ENCODE measurements around the gene MYEOV. TPM values are rescaled to one million over a fixed set of nuclear protein-coding genes. Genes with fewer than 3 reads are reported as not detected.

The MYEOV gene
- total RNA-seq, 2 experiments from 2014 or later = not detected

DNA sequence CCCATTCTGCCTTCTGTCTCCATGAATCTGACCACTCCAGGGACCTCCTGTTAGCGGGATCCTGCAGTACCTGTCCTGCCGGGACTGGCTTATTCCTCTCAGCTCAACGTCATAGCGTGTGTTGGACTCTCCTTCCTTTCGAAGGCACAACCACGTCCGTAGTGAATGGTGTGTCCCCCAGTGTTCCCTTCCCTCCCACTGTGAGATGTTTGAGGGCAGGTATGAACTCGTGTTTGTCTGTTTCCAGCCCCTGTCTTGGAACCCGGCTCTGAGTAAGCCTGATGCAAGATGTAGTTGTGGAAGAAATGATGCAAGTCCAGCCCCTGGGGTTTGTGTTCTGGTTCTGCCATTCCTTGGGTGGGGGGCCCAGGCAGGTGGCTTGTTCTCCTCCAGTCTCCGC is 10.5 kb upstream of the MYEOV start:
- POLR2A ChIA-PET = no interaction called here
- no peaks in the 10 kb centered on the region for H3K4me1 Mint-ChIP-seq (ENCODE audit: low read depth)
- DNase-seq = no peak
- H3K27ac Mint-ChIP-seq = no peak overlapping the region
- no peaks in the 10 kb centered on the region for H3K9me3 Mint-ChIP-seq (ENCODE audit: insufficient read depth)
- no peak overlapping the region for H3K4me3 Mint-ChIP-seq
- no peaks in the 10 kb centered on the region for H3K36me3 Mint-ChIP-seq (ENCODE audit: low read depth)
- no peaks in the 10 kb centered on the region for H3K27me3 Mint-ChIP-seq (ENCODE audit: low read depth)
- no peak for ATAC-seq
- CTCF ChIA-PET = no interaction called here

- Mint-ChIP-seq H3K27ac (no peak overlapping the region), H3K4me3 (no peak overlapping the region), H3K27me3 (ENCODE audit: low read depth) (no peaks in the 10 kb centered on the region), H3K9me3 (ENCODE audit: insufficient read depth) (no peaks in the 10 kb centered on the region), H3K36me3 (ENCODE audit: low read depth) (no peaks in the 10 kb centered on the region), H3K4me1 (ENCODE audit: low read depth) (no peaks in the 10 kb centered on the region)
- ChIA-PET POLR2A (no interaction called here), CTCF (no interaction called here)
- DNase-seq (no peak), ATAC-seq (no peak)
Measured at GRCh38 chr11:69284081-69284511, 9.9 kb upstream of the MYEOV start.

GRCh38 chr11:69285091-69285490 is 8.9 kb upstream of the MYEOV start:
- CTCF ChIA-PET = no interaction called here

DNA sequence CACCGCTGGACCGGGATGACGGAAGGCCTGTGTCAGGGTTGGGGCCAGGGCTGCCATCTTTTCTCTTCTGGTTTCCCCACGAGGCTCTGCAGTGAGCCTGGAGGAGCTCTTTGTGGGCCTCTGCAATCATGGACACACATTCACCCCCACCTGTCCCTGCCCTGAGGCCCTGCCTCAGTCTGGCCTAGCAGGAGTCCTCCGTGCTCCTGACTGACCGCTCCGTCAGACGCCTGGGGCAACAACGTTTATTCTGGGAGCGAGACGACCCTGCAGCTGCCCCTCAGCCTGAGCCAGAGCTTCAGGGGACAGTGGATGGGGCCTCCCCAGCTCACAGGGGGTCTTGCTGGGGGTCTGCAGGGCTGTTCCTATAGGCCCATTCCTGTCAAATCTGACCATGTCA is 8.2 kb upstream of the MYEOV start:
- DNase-seq = no peak
- Mint-ChIP-seq H3K27ac (no peak overlapping the region), H3K9me3 (ENCODE audit: insufficient read depth) (no peaks in the 10 kb centered on the region), H3K36me3 (ENCODE audit: low read depth) (no peaks in the 10 kb centered on the region), H3K27me3 (ENCODE audit: low read depth) (no peaks in the 10 kb centered on the region), H3K4me1 (ENCODE audit: low read depth) (no peaks in the 10 kb centered on the region), H3K4me3 (no peak overlapping the region)
- CTCF ChIA-PET = no interaction called here
- POLR2A ChIA-PET = no interaction called here
- ATAC-seq = no peak

More at GRCh38 chr11:69285091-69285490, 8.9 kb upstream of the MYEOV start:
- H3K36me3 Mint-ChIP-seq (ENCODE audit: low read depth) = no peaks in the 10 kb centered on the region
- no peak for ATAC-seq
- H3K4me1 Mint-ChIP-seq (ENCODE audit: low read depth) = no peaks in the 10 kb centered on the region
- H3K9me3 Mint-ChIP-seq (ENCODE audit: insufficient read depth) = no peaks in the 10 kb centered on the region
- H3K4me3 Mint-ChIP-seq = no peak overlapping the region
- no peak overlapping the region for H3K27ac Mint-ChIP-seq
- no peak for DNase-seq
- H3K27me3 Mint-ChIP-seq (ENCODE audit: low read depth) = no peaks in the 10 kb centered on the region
- POLR2A ChIA-PET = no interaction called here

DNA sequence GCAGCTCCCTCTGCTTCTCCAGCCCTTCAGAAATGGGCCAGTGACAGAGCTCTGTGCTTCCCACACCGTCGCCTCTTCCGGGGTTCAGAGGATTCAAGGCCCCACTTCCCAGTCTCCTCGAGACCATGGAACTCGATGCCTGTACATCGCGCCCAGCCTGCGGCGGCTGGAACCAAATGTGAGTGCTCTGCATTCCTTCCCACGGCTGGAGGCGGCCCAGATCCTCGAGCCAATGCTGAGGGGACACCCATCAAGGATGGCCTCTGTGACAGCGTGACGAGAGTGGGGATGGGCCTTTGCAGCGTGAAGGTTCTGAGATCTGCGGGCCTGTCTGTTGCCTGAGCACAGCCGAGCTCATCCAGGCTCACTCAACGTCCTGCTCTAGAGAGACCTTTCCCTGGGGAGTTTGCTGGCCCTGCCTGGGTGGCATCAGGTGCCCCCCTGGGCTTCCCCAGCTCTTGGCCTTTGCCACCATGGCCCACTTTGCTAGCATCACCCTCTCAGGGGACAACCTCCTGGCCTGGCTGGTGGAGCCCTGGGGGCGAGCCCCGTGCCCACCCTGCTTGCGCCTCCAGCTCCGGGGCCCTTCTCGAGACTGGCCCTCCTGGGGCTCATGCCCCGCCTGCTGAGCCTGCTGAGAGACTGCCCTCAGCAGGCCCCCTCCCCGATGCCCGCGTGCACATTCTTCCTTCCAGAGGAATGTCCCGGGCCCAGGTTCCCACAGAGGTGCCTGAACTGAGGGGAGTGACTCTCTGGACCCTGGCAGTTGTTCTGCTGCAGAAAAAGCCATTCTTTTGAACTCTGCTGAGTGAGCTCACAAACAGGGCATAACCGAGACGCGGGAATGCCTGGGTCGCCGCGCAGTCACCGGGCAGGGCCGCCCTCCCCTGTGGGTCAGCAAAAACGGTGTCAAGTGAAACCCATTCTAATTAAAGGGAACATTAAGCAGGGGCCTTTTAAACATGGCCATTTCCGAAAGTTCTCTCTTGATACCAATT is 7.3 kb upstream of the MYEOV start:
- ATAC-seq = no peak
- Mint-ChIP-seq H3K4me1 (ENCODE audit: low read depth) (no peaks in the 10 kb centered on the region), H3K27ac (no peak overlapping the region), H3K4me3 (no peak overlapping the region), H3K27me3 (ENCODE audit: low read depth) (no peaks in the 10 kb centered on the region), H3K9me3 (ENCODE audit: insufficient read depth) (no peaks in the 10 kb centered on the region), H3K36me3 (ENCODE audit: low read depth) (no peaks in the 10 kb centered on the region)
- ChIA-PET POLR2A (no interaction called here), CTCF (no interaction called here)
- no peak for DNase-seq

- ChIA-PET CTCF (no interaction called here), POLR2A (no interaction called here)
- Mint-ChIP-seq H3K27ac (no peak overlapping the region), H3K36me3 (ENCODE audit: low read depth) (no peaks in the 10 kb centered on the region), H3K27me3 (ENCODE audit: low read depth) (no peaks in the 10 kb centered on the region), H3K4me3 (no peak overlapping the region), H3K4me1 (ENCODE audit: low read depth) (peaks cover 1% of the 10 kb centered on the region), H3K9me3 (ENCODE audit: insufficient read depth) (no peaks in the 10 kb centered on the region)
- ATAC-seq (no peak), DNase-seq (no peak)
Measured at GRCh38 chr11:69287968-69288882, 5.7 kb upstream of the MYEOV start.

GRCh38 chr11:69288883-69289242 is 5.1 kb upstream of the MYEOV start:
- Mint-ChIP-seq H3K4me3 (no peak overlapping the region), H3K27ac (no peak overlapping the region), H3K27me3 (ENCODE audit: low read depth) (no peaks in the 10 kb centered on the region), H3K4me1 (ENCODE audit: low read depth) (peaks cover 6% of the 10 kb centered on the region), H3K36me3 (ENCODE audit: low read depth) (no peaks in the 10 kb centered on the region), H3K9me3 (ENCODE audit: insufficient read depth) (no peaks in the 10 kb centered on the region)
- DNase-seq (no peak), ATAC-seq (no peak)
- ChIA-PET POLR2A (no interaction called here), CTCF (interaction anchor here (0.7 kb wide), 1 partner anchor 483 kb away, joined by 3 read pairs; no protein-coding TSS in a partner anchor)

GRCh38 chr11:69290806-69291205 is 3.1 kb upstream of the MYEOV start:
- ChIA-PET POLR2A (no interaction called here), CTCF (no interaction called here)
- no peaks in the 10 kb centered on the region for H3K9me3 Mint-ChIP-seq (ENCODE audit: insufficient read depth)
- H3K4me1 Mint-ChIP-seq (ENCODE audit: low read depth) = peaks cover 19% of the 10 kb centered on the region
- ATAC-seq = no peak
- H3K4me3 Mint-ChIP-seq = no peak overlapping the region
- H3K27me3 Mint-ChIP-seq (ENCODE audit: low read depth) = no peaks in the 10 kb centered on the region
- DNase-seq = no peak
- H3K27ac Mint-ChIP-seq = no peak overlapping the region
- H3K36me3 Mint-ChIP-seq (ENCODE audit: low read depth) = no peaks in the 10 kb centered on the region

- peaks cover 27% of the 10 kb centered on the region for H3K4me1 Mint-ChIP-seq (ENCODE audit: low read depth)
- no peak overlapping the region for H3K4me3 Mint-ChIP-seq
- H3K9me3 Mint-ChIP-seq (ENCODE audit: insufficient read depth) = no peaks in the 10 kb centered on the region
- POLR2A ChIA-PET = no interaction called here
- no peaks in the 10 kb centered on the region for H3K36me3 Mint-ChIP-seq (ENCODE audit: low read depth)
- ATAC-seq (no peak), DNase-seq (no peak)
- H3K27me3 Mint-ChIP-seq (ENCODE audit: low read depth) = no peaks in the 10 kb centered on the region
- H3K27ac Mint-ChIP-seq = no peak overlapping the region
- CTCF ChIA-PET = interaction anchor here (1.5 kb wide), 1 partner anchor 352 kb away, joined by 14 read pairs; no protein-coding TSS in a partner anchor
Measured at GRCh38 chr11:69291459-69292110, 2.4 kb upstream of the MYEOV start.

DNA sequence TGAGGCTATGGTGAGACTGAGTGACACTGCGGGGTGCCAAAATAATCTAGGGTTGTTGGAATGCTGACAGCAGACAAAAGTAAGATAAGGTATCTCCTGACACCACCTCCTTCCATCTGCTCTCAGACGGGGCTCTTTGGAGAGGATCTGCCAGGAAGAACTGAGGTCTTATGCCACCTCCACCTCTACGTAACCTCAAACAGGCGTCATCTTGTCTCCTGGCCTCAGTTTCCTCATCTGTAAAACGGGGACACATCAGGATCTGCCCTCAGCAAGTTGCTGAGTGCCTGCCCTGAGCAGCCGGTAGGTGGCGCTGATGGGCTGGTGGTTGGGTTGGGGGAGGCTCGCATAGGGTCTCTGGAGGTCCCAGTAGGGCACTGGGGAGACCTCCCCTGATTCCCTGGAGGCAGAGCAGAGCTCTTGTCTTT is 1.7 kb upstream of the MYEOV start:
- no peak overlapping the region for H3K27ac Mint-ChIP-seq
- ATAC-seq (no peak), DNase-seq (peak; percentile 68)
- ChIA-PET POLR2A (no interaction called here), CTCF (interaction anchor here (0.6 to 1.9 kb wide), 16 partner anchors 10 to 363 kb away, joined by 3 to 14 read pairs (median 3); no protein-coding TSS in a partner anchor)
- no peaks in the 10 kb centered on the region for H3K27me3 Mint-ChIP-seq (ENCODE audit: low read depth)
- no peak overlapping the region for H3K4me3 Mint-ChIP-seq
- H3K36me3 Mint-ChIP-seq (ENCODE audit: low read depth) = peaks cover 1% of the 10 kb centered on the region
- no peaks in the 10 kb centered on the region for H3K9me3 Mint-ChIP-seq (ENCODE audit: insufficient read depth)
- H3K4me1 Mint-ChIP-seq (ENCODE audit: low read depth) = peaks cover 33% of the 10 kb centered on the region

DNA sequence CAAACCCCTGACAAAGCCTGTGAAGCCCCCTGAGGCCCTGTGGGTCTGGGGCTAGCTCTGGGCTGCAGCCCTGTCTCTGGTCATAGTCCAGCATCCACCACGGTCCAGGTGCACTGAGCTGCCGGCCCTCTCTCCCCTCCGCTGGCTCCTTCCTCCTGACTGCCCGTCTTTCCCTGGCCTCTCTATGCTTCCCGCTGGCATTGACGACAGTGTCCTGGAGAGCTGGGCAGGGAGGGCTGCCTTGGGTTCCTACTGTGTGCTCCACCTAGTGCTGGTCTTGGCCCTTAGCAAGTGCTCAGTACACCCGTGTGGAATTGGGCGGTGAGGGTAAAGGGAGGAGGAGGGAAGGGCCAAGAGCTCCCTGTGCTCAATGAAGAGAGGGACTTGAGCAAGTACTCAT is 868 bp upstream of the MYEOV start:
- no peaks in the 10 kb centered on the region for H3K9me3 Mint-ChIP-seq (ENCODE audit: insufficient read depth)
- ATAC-seq (no peak), DNase-seq (no peak)
- CTCF ChIA-PET = interaction anchor here (0.6 to 1.9 kb wide), 17 partner anchors 9 to 362 kb away, joined by 3 to 14 read pairs (median 3); no protein-coding TSS in a partner anchor
- peaks cover 1% of the 10 kb centered on the region for H3K36me3 Mint-ChIP-seq (ENCODE audit: low read depth)
- H3K4me3 Mint-ChIP-seq = no peak overlapping the region
- POLR2A ChIA-PET = no interaction called here
- H3K4me1 Mint-ChIP-seq (ENCODE audit: low read depth) = peaks cover 42% of the 10 kb centered on the region
- no peaks in the 10 kb centered on the region for H3K27me3 Mint-ChIP-seq (ENCODE audit: low read depth)
- no peak overlapping the region for H3K27ac Mint-ChIP-seq
